Stimulated activated CD4-positive, alpha-beta T cell treated with anti-CD3 and anti-CD28 coated beads, Interleukin-2, amount 100 ng/mL, for 4 hours (primary cell): ENCODE data around the gene CDH2.
"Not testable (repeated sequence)": the region's sequence is repeated elsewhere in the genome, so short reads cannot be mapped to it uniquely, and the experiment has no call there.

ENCODE experiments used
- DNase-seq: peaks from one replicate; pipeline ENCODE4 v3.0.0-alpha.2; 2020; ENCODE audit warnings: low read depth

The CDH2 gene

GRCh38 chr18:27921392-27921791 lies 255.5 kb downstream of the CDH2 start:
- no peak for DNase-seq

- no peak for DNase-seq
Measured at GRCh38 chr18:27920836-27921235, 256.1 kb downstream of the CDH2 start.

- DNase-seq, result not testable (repeated sequence)
Measured at GRCh38 chr18:27906189-27906588, 270.7 kb downstream of the CDH2 start.

- no peak for DNase-seq
Measured at GRCh38 chr18:27903906-27904305, 273.0 kb downstream of the CDH2 start.

GRCh38 chr18:27901424-27902226 lies 275.3 kb downstream of the CDH2 start:
- DNase-seq, result no peak
